Daoy (cell line): Measurements from ENCODE around the gene SCN8A. TPM values are rescaled to one million over a fixed set of nuclear protein-coding genes. Genes with fewer than 3 reads are reported as not detected.

ENCODE experiments used
- DNase-seq: peaks from one replicate; pipeline ENCODE4 v3.0.0-alpha.2; 2015; ENCODE audit warnings: low read depth
- total RNA-seq: library from RNA; depleted of rRNA; stranded (reverse); fragments of >200 nt; shearing (Covaris generic); gene quantifications from 2 replicates; pipeline ENCODE4 v1.2.3, GENCODE V29; 2014

Gene SCN8A
- total RNA-seq, 1 experiment from 2014 or later: 3.0 TPM

DNA sequence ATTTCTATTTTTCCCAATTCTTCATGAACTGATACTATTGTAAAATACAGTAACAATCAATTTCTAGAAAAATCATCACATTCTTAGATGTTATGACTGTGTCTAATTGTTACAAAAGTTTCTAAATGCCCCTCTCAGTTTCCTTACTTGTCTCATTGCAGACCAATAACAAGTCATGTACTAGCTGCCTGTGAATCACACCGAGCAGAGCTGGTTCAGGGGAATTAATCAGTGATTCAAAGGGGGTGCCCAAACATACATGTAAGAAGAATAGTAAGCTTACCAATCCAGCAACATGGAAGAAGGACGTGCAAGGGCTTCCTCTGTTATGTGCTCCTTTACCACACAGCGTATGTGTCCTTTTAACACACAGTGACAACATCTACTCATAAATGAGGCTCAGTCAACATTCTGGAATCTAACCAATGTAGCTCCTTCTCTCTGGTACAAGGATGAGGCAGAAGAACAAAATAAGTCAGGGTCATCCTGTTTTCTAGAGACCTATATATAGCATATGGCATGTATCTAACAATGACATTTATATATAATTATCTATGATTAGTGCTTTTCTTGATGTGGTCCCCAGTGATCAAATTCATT lies 126.4 kb downstream of the SCN8A start:
- no peak for DNase-seq

DNA sequence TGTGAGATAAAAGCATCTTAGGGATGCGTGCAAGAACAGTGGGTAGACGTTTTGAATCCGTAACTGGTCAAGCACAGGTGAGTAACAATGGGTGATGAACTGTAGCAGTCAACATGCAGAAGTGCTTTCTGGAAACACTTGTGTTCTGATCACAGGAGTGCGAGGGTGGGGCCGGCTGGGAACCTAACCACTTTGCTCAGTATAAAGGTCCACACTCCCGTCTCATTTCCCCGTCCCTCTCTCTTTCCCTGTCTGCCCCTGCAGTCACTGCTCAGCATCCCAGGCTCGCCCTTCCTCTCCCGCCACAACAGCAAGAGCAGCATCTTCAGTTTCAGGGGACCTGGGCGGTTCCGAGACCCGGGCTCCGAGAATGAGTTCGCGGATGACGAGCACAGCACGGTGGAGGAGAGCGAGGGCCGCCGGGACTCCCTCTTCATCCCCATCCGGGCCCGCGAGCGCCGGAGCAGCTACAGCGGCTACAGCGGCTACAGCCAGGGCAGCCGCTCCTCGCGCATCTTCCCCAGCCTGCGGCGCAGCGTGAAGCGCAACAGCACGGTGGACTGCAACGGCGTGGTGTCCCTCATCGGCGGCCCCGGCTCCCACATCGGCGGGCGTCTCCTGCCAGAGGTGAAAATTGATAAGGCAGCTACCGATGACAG lies 130.4 kb downstream of the SCN8A start:
- DNase-seq: no peak

DNA sequence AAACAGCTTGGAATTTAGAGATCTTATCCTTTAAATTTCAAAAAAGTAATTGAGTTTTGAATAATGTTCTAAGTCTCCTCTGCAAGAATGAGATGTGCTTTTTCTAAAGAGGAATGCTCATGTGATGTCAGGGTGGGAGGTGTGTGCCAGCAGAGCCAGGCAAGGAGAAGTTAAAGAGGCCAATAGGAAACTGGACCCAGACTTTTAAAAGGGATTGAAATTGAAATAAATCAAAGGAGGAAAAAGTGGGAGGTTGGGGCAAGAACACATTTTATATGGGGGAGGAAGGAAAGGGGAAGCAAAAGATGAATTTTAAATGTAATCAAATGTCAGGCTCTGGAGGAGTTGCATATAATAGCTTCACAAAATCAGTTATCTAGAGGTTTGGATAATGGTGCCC lies 131.4 kb downstream of the SCN8A start:
- DNase-seq: no peak

DNA sequence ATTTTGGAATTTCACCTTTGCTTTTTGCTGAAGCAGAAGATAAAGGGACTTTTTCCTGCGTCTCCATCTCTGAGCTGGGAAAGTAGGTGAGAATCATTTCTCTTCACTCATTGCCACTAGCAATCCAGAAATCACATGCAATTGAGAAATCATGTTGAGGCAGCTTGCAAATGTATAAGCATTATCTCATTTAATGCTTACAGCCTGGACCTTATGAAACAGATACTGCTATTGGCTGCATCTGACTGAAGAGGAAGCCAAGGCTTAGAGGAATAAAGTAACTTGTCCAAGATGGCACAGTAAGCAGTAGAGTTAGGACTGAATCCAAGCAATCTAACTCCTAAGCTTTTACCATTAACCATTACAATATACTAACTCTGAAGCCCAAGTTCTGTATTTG lies 135.1 kb downstream of the SCN8A start:
- DNase-seq: no peak

DNA sequence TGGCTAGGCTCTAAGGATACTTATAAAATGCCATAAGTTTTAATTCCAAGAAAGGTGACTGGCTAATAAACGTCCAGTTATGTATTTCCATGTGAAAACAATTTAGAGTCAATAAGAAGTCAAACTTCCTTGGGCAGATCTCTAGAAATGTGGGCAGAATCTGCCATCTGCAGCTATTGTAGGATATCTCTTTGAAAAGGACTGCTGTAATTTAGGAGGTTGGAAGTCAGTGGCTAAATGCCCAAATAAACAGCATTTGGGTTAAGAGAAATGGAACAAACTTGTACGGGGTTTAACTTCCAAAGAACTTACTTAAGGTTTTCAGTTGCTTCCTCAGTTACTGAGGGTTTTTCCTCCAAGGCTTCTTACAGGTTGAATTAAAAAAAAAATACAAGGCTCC lies 135.9 kb downstream of the SCN8A start:
- no peak for DNase-seq

DNA sequence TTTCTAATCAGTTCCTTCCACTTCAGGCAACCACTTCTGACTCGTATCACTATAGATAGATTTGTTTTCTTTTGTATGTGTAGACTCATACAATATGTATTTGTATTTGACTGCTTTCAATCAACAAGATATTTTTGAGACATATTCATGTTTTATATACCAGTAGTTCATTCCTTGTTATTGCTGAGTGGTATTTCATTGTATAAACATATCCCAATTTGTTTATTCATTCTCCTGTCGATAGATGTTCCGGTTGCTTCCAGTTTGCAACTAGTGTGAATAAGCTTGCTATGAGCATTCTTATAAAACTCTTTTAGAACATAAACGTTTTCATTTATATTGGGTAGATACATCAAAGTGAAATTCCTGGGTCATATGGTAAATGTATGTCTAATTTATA lies 138.3 kb downstream of the SCN8A start:
- no peak for DNase-seq

DNA sequence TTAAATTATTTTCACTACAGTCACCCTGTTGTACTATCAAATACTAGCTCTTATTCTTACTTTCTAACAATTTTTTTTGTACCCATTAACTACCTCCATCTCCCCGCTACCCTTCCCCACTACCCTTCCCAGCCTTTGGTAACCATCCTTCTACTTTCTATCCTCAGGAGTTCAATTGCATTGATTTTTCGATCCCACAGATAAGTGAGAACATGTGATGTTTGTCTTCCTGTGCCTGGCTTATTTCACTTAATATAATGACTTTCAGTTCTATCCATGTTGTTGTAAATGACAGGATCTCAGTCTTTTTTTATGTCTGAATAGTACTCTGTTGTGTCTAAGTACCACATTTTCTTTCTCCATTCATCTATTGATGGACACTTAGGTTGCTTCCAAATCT lies 139.7 kb downstream of the SCN8A start:
- DNase-seq: no peak

DNA sequence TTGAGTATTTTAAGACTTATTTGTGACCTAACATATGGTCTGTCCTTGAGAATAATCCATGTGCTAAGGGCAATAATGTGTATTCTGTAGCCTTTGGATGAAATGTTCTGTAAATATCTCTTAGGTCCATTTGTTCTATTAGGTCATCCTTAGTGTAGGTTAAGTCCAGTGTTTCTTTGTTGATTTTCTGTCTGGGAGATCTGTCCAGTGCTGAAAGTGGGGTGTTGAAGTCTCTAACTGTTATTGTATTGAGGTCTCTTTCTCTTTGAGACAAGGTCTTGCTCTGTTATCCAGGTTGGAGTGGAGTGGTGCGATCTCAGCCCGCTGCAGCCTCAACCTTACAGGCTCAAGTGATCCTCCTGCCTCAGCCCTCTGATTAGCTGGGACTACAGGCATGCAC lies 149.5 kb downstream of the SCN8A start:
- no peak for DNase-seq

DNA sequence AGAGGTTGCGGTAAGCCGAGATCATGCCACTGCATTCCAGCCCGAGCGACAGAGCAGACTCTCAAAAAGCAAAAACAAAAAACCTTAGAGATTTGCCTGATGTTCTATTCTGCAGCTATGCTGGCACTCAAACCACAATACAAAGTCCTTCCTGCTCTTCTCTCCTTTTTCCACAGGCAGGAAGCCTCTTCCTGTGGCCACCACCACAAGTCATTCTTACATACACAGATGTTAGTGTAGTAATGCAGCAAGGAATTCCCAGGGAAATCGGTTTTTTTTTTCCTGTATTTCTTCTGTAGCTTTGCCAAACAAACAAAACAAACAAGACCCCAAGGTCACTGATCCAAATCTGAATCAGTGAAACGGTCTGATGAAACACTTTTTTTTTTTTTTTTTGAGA lies 153.2 kb downstream of the SCN8A start:
- DNase-seq: no peak

DNA sequence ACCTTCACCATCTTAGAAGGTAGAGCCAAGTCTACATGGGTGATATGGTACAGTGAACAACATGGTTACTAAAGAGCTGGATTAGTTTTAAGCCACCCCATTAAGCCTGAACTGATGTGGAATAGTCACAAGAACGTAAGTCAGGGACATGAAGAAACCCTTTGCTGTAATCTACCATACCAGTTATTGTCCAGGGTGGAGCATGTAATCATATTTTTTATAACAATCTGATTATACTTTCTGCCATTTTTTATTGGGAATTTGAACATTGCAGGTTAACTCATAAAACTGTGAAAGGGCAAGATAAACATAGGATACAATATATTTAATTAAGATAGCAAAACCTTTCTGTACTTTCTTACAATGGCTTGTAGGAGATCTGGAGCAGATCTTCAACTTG lies 153.9 kb downstream of the SCN8A start:
- no peak for DNase-seq

DNA sequence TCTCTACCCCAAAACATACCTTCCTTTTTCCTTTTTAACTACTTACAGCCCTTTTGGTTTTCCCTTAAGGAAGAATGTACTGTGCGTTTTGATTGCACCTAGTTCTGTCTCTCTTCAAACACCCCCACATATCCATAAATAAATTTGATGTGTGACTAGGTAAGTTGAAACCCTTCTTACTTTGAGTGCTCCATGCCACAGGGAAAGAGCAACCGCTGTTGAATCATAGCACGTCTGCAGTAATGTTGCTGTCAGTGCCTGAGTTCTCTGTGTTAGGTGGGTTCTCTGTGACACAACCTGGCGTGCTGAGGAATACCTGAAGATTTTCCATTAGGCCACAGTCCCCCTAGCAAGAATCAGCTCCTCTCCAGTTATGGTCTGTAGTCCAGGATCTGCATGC lies 155.4 kb downstream of the SCN8A start:
- DNase-seq: no peak

DNA sequence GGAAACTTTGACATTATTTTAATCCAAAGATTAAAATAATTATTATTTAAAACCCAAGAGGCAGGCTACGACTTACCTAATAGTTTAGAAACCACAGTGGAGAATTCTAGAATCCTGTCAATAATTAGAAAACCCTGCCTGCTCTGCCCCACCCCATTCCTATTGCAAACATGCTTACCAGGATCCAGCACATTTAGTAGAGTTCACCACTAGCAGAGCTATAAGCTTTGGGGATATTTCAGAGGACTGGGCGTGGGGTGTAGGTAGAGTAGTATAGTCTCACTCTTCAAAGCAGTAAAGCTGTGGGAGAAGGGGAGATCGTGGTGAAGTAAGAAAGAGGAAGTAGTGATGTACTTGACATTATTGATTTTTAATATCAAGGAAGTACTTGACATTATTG lies 157.2 kb downstream of the SCN8A start:
- DNase-seq: no peak

DNA sequence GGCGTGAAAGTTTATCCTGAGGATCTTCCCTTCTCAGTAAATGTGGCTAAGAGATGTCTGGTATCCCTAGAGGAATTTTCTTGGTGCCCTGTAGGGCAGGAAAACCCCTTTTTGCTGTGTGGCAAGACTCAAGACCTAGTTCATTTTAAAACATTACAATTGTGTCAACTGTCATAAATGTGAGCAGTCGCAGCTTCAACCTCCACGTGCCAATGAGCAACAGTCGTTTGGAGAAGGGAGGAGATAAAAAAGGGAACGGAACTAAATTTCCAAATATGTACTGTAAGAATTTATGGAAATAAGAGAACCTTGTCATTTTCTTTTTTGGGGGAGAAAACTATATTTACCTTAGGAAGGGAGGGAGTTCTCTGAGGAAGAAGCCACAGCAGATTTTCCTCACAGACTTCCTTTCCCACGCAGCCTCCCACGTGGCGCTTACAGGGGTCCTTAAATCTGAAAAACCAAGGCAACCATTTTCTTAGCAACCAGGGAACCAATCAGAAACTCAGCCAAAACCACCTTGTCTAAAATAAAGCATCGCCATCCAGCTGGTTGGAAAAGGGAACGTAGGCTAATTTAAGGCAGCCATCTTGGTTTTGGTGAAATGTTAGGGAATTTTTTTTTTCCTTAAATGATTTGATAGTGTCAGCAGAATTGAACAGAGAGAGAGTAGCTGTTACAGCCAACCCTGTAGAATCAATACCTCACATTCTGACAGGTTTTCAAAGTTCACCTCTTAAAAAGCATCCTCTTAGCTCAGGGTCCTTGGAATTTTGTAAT lies 158.4 kb downstream of the SCN8A start:
- DNase-seq: no peak

DNA sequence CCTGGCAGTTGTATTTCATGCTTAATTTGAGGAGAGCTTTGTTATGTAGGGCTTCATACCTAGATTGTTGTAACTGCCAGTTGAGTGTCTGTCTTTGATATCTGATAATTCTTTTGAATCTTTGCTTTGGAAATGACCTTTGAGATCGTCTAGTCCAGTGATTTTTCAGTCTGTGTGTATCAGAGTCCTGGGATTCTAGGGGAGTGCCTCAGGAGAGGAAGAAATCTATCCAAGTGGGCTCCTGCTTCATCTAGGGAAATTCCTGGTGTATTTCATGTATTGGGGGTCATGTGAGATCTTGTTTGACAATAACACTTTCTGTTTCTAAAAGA lies 158.9 kb downstream of the SCN8A start:
- no peak for DNase-seq

DNA sequence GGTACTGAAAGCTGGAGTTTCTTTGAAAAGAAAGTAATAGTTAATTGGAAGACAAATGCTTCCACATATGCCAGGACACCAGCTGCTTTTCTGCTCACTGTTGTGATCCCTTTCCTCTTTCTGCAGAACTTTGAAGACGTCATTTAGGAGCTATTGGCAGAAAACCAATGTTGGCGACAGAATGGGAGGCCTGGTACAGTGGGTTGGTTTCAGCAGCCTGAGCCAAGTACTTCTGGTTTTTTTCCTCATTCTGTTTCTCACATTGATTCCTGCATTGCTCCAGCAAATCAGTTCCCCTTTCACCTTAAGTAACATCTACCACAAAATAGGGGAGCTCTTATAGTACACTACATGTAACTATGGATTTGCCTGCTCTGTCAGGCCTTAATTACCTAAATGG lies 160.6 kb downstream of the SCN8A start:
- DNase-seq: no peak

DNA sequence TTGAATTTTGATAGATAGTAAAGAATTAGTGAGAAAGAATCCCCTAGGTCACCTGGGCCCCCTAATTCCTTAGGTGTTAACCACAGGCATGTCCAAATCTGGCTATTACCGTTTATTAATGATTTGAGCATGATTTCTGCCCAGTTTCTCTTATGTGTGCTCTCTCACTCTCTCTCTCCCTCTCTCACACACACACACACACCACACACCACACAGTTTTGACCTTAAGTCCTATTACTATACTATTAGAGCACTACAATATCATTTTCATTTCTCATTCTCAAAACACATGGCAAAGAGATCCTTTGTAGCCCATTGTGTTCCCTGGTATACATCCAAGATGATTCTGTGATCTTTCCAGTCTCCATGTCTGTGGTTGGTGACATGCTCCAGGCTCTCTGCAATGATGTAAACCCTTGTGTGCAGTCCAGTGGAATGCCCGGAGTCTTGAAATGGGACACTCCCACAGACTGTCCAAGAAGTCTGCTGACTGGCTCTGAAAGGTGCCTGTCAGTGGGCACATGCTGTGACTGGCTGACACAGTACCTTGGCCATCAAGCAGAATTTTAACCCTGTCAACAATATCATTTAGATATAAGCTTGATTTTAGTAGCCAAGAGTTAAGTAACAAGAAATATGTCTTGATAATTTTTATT lies 161.3 kb downstream of the SCN8A start:
- peak; percentile 55 for DNase-seq

DNA sequence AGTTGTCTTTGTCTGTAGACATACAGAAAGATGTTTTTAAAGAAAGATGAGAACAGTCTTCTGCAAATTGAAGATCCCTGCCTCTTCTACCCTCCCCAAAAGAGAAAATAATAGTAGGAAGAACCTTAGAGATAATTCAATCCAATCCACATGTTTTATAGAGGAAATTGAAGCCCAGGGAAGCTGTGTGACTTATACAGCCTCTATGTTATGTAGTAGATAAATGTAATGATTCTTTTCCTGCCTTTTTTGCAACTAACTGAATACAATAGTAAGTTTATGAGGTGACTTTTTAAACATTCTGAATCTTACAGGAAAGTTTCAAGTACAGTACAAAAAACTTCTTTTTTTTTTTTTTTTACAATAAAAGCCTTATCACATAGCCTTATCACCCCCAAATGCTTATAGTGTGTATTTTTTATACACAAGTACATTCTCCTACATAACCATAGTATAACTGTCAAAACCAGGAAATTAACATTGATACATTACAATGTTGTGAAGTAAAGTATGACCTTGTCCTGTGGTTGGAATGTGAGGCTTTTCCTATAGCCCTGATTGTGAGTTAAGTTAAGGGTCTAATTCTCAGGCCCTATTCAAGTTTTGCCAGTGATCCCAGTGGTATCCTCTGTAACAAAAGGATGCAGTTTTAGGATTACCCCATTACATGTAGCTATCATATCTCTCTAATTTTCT lies 163.1 kb downstream of the SCN8A start:
- DNase-seq: no peak

DNA sequence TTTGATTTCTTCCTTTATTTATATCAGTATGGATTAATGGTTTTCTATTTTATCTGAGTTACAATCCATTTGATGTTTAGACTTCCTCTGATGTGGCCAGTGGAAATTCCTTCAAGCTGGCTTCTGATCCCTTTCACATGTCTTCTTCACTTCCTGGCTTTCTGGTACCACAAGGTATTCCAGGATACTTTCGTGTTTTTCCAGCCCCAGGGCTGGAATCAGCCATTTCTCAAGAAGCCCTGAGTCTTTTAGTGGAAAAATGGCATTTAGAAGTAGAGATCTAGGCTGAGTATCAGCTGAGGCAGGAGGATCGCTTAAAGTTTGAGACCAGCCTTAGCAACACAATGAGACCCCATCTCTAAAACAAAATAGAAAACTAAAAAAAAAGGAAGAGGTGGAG lies 164.2 kb downstream of the SCN8A start:
- DNase-seq: no peak

DNA sequence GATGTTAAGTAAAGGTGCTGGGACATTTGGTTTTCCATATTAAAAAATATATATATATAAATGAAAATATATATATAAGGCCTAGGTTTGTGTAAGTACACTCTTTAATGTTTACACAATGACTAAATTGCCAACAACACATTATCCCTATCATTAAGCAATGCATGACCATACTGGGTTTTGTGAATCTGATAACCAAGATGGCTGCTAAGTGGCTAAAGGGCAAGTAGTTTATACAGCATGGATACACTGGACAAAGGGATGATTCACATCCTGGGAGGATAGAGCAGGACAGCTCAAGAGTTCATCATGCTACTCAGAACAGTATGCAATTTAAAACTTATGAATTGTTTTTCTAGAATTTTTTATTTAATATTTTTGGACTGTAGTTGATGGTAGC lies 168.1 kb downstream of the SCN8A start:
- DNase-seq: peak; percentile 9

DNA sequence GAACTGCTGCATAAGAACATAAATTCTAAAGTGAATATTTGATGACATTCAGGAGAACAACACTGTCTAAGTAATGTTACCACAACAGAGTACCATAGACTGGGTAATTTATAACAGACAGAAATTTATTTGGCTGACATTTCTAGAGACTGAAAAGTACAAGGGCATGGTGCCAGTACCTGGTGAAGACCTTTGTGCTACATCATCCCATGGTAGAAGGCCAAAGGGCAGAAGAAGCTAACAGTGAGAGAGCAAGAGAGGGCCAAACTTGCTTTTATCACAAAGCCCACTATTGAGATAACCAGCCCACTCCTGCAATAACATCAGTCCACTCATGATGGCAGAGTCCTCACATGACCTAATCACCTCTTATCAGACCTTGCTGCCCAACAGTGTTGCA lies 168.7 kb downstream of the SCN8A start:
- no peak for DNase-seq

DNA sequence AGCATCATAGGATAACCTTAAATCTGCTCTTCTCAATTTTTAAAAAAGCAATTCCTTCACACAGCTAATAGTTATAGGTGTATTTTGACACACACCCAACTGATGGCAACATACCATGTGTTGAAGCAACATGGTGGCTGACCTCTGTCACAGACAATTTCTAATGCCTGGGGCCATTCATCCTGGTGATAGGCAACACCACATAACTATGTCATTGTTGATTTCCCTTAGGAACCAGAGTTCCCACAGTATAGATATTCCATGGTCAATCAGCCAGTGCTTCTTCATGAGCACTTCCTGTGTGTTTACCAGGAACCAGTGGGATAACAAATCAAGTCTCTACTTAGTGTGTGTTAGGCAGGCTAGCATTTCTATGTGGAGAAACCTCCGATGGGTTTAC lies 169.2 kb downstream of the SCN8A start:
- no peak for DNase-seq

DNA sequence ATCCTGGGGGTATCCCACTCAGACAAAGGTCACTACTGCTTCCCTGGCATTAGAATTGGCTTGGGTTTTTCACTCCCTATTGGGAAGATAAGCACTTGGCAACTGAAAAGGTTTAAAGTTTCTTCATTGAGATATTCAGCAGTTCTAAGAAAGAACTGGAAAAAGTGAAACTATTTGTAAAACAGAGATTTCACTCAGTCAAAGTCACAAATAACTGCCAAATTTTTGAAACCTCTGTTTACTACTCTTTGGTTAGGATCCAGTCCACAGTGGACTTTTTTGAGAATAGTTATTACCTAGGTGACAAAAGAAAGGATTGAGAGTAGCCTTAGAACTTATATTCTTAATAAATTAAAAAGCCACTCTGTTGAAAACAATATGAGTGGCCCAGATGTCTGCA lies 172.7 kb downstream of the SCN8A start:
- DNase-seq: no peak
